ENCODE results near the gene LYSET.
"Not testable (repeated sequence)": the region's sequence is repeated elsewhere in the genome, so short reads cannot be mapped to it uniquely, and the experiment has no call there.

Gene LYSET

GRCh38 chr14:93163564-93163963 lies 21.6 kb upstream of the LYSET start:
- no peak overlapping the region for H2BK5ac ChIP-seq (ENCODE audit: low read depth, low read length, poor library complexity, severe bottlenecking)
- no peak overlapping the region for H3K4ac ChIP-seq (ENCODE audit: low read depth in 1 of 2, low read length in 2 of 2)
- H2BK12ac ChIP-seq (ENCODE audit: low read length in 2 of 2), result no peak overlapping the region
- no peak for DNase-seq
- no peak overlapping the region for H3K18ac ChIP-seq (ENCODE audit: low read depth in 1 of 2, low read length in 2 of 2)
- no peak overlapping the region for H3K9ac ChIP-seq (ENCODE audit: low read length)
- no peak overlapping the region for H2BK15ac ChIP-seq (ENCODE audit: low read depth, poor library complexity, severe bottlenecking)
- no peak overlapping the region for H3K4me2 ChIP-seq (ENCODE audit: low read length, poor library complexity, severe bottlenecking)
- no peak overlapping the region for H3K27ac ChIP-seq (ENCODE audit: low read length, poor library complexity, severe bottlenecking)
- no peaks in the 10 kb centered on the region for H3K36me3 ChIP-seq (ENCODE audit: control insufficient read depth in 1 of 2, insufficient read depth in 2 of 2, low read depth in 1 of 2, low read length in 2 of 2)
- no peak overlapping the region for H3K4me3 ChIP-seq (ENCODE audit: insufficient read depth in 1 of 2, low read depth in 1 of 2, low read length in 2 of 2)
- H3K27me3 ChIP-seq (ENCODE audit: control insufficient read depth in 1 of 2, insufficient read depth in 1 of 2, low read length in 2 of 2), result no peaks in the 10 kb centered on the region
- H3K14ac ChIP-seq (ENCODE audit: low read length in 2 of 2), result no peak overlapping the region
- H2BK120ac ChIP-seq (ENCODE audit: low read depth, low read length), result no peak overlapping the region
- H3K9me3 ChIP-seq (ENCODE audit: control insufficient read depth, low read length), result no peaks in the 10 kb centered on the region
- WGBS, result 67% methylated on average over 1 of the region's 5 CpGs
- no peak overlapping the region for H4K8ac ChIP-seq (ENCODE audit: low read length)
- no peak overlapping the region for H2AFZ ChIP-seq (ENCODE audit: low read depth, low read length)
- H3K23ac ChIP-seq (ENCODE audit: low read length in 2 of 2), result no peak overlapping the region
- H3K79me1 ChIP-seq (replicated peaks; ENCODE audit: low read length, poor library complexity, severe bottlenecking), result no peaks in the 10 kb centered on the region
- no peak overlapping the region for H4K91ac ChIP-seq (ENCODE audit: low read length)
- H3K4me1 ChIP-seq (ENCODE audit: control insufficient read depth, insufficient read depth, low read depth, low read length), result peaks cover 9% of the 10 kb centered on the region
- peak overlapping the region; percentile 86 for H2AK5ac ChIP-seq (ENCODE audit: low read length, severe bottlenecking)

GRCh38 chr14:93165271-93166265 lies 19.5 kb upstream of the LYSET start:
- not testable (repeated sequence) for H2BK120ac ChIP-seq (ENCODE audit: low read depth, low read length); H3K23ac ChIP-seq (ENCODE audit: low read length in 2 of 2); H3K4me3 ChIP-seq (ENCODE audit: insufficient read depth in 1 of 2, low read depth in 1 of 2, low read length in 2 of 2); H3K4me1 ChIP-seq (ENCODE audit: control insufficient read depth, insufficient read depth, low read depth, low read length); H3K9ac ChIP-seq (ENCODE audit: low read length); H4K8ac ChIP-seq (ENCODE audit: low read length); H2BK12ac ChIP-seq (ENCODE audit: low read length in 2 of 2); H3K27me3 ChIP-seq (ENCODE audit: control insufficient read depth in 1 of 2, insufficient read depth in 1 of 2, low read length in 2 of 2); H3K79me1 ChIP-seq (replicated peaks; ENCODE audit: low read length, poor library complexity, severe bottlenecking); H2BK15ac ChIP-seq (ENCODE audit: low read depth, poor library complexity, severe bottlenecking); DNase-seq; H3K4ac ChIP-seq (ENCODE audit: low read depth in 1 of 2, low read length in 2 of 2); H2AK5ac ChIP-seq (ENCODE audit: low read length, severe bottlenecking); H2AFZ ChIP-seq (ENCODE audit: low read depth, low read length); H3K9me3 ChIP-seq (ENCODE audit: control insufficient read depth, low read length); H3K18ac ChIP-seq (ENCODE audit: low read depth in 1 of 2, low read length in 2 of 2); H3K36me3 ChIP-seq (ENCODE audit: control insufficient read depth in 1 of 2, insufficient read depth in 2 of 2, low read depth in 1 of 2, low read length in 2 of 2); H3K14ac ChIP-seq (ENCODE audit: low read length in 2 of 2); H4K91ac ChIP-seq (ENCODE audit: low read length)
- H3K27ac ChIP-seq (ENCODE audit: low read length, poor library complexity, severe bottlenecking), result peak overlapping the region; percentile 95
- peak overlapping the region; percentile 10 for H3K4me2 ChIP-seq (ENCODE audit: low read length, poor library complexity, severe bottlenecking)
- H2BK5ac ChIP-seq (ENCODE audit: low read depth, low read length, poor library complexity, severe bottlenecking), result peak overlapping the region; percentile 48
- 94% methylated on average over 22 of the region's 26 CpGs for WGBS

GRCh38 chr14:93168610-93169009 lies 16.5 kb upstream of the LYSET start:
- H3K4me2 ChIP-seq (ENCODE audit: low read length, poor library complexity, severe bottlenecking); DNase-seq; H3K14ac ChIP-seq (ENCODE audit: low read length in 2 of 2): not testable (repeated sequence)

GRCh38 chr14:93169619-93170018 lies 15.5 kb upstream of the LYSET start:
- H3K36me3 ChIP-seq (ENCODE audit: control insufficient read depth in 1 of 2, insufficient read depth in 2 of 2, low read depth in 1 of 2, low read length in 2 of 2); H3K18ac ChIP-seq (ENCODE audit: low read depth in 1 of 2, low read length in 2 of 2); H3K4me1 ChIP-seq (ENCODE audit: control insufficient read depth, insufficient read depth, low read depth, low read length); H3K14ac ChIP-seq (ENCODE audit: low read length in 2 of 2); H3K27ac ChIP-seq (ENCODE audit: low read length, poor library complexity, severe bottlenecking); H3K23ac ChIP-seq (ENCODE audit: low read length in 2 of 2); H4K91ac ChIP-seq (ENCODE audit: low read length); H3K4me3 ChIP-seq (ENCODE audit: insufficient read depth in 1 of 2, low read depth in 1 of 2, low read length in 2 of 2); H2BK12ac ChIP-seq (ENCODE audit: low read length in 2 of 2); DNase-seq; H3K9ac ChIP-seq (ENCODE audit: low read length); H3K4ac ChIP-seq (ENCODE audit: low read depth in 1 of 2, low read length in 2 of 2); H2AFZ ChIP-seq (ENCODE audit: low read depth, low read length); H3K79me1 ChIP-seq (replicated peaks; ENCODE audit: low read length, poor library complexity, severe bottlenecking); H4K8ac ChIP-seq (ENCODE audit: low read length); H2BK120ac ChIP-seq (ENCODE audit: low read depth, low read length); H3K27me3 ChIP-seq (ENCODE audit: control insufficient read depth in 1 of 2, insufficient read depth in 1 of 2, low read length in 2 of 2); H2BK15ac ChIP-seq (ENCODE audit: low read depth, poor library complexity, severe bottlenecking); H2BK5ac ChIP-seq (ENCODE audit: low read depth, low read length, poor library complexity, severe bottlenecking); H3K4me2 ChIP-seq (ENCODE audit: low read length, poor library complexity, severe bottlenecking); H3K9me3 ChIP-seq (ENCODE audit: control insufficient read depth, low read length): not testable (repeated sequence)
- H2AK5ac ChIP-seq (ENCODE audit: low read length, severe bottlenecking), result peak overlapping the region; percentile 83
- 98% methylated on average over 4 of the region's 6 CpGs for WGBS

More at GRCh38 chr14:93168610-93169009, 16.5 kb upstream of the LYSET start:
- H3K27ac ChIP-seq (ENCODE audit: low read length, poor library complexity, severe bottlenecking); H3K4ac ChIP-seq (ENCODE audit: low read depth in 1 of 2, low read length in 2 of 2); H3K23ac ChIP-seq (ENCODE audit: low read length in 2 of 2); H3K9me3 ChIP-seq (ENCODE audit: control insufficient read depth, low read length); H3K4me3 ChIP-seq (ENCODE audit: insufficient read depth in 1 of 2, low read depth in 1 of 2, low read length in 2 of 2); H2BK120ac ChIP-seq (ENCODE audit: low read depth, low read length); H4K8ac ChIP-seq (ENCODE audit: low read length); H3K36me3 ChIP-seq (ENCODE audit: control insufficient read depth in 1 of 2, insufficient read depth in 2 of 2, low read depth in 1 of 2, low read length in 2 of 2); H2BK5ac ChIP-seq (ENCODE audit: low read depth, low read length, poor library complexity, severe bottlenecking); H2AK5ac ChIP-seq (ENCODE audit: low read length, severe bottlenecking); H3K4me1 ChIP-seq (ENCODE audit: control insufficient read depth, insufficient read depth, low read depth, low read length); H2BK12ac ChIP-seq (ENCODE audit: low read length in 2 of 2); H3K79me1 ChIP-seq (replicated peaks; ENCODE audit: low read length, poor library complexity, severe bottlenecking); H2AFZ ChIP-seq (ENCODE audit: low read depth, low read length); H3K18ac ChIP-seq (ENCODE audit: low read depth in 1 of 2, low read length in 2 of 2); H2BK15ac ChIP-seq (ENCODE audit: low read depth, poor library complexity, severe bottlenecking); H3K9ac ChIP-seq (ENCODE audit: low read length); H3K27me3 ChIP-seq (ENCODE audit: control insufficient read depth in 1 of 2, insufficient read depth in 1 of 2, low read length in 2 of 2); H4K91ac ChIP-seq (ENCODE audit: low read length): not testable (repeated sequence)
- 90% methylated on average over 8 of the region's 9 CpGs for WGBS

Data from mesenchymal stem cell (in vitro differentiated cells and primary cell).